CD14-positive monocyte (primary cell): ENCODE results near the gene C13orf46. TPM values are rescaled to one million over a fixed set of nuclear protein-coding genes. Genes with fewer than 3 reads are reported as not detected.

ENCODE experiments used
- DNase-seq, 3 donors: peaks; one replicate each; pipeline ENCODE4 v3.0.0-alpha.2; 2011 to 2022
- H2AFZ ChIP-seq: 2 replicates; pipeline ENCODE4 v1.6.0; 2012; ENCODE audit warnings: mild to moderate bottlenecking, low read depth, low read length, inconsistent platforms; ENCODE audit not compliant: insufficient read depth, poor library complexity, severe bottlenecking
- H3K27ac ChIP-seq, 2 donors: 1 replicate in 1 of 2; 2 replicates in 1 of 2; pipeline ENCODE4 v1.5.1; 2012 to 2013; ENCODE audit warnings: low read length in 2 of 2, control low read depth in 1 of 2, inconsistent platforms in 1 of 2, low read depth in 1 of 2, mild to moderate bottlenecking in 1 of 2
- H3K27me3 ChIP-seq, 2 donors: one replicate each; pipeline versions ENCODE4 v1.6.0 to v1.6.1; 2011 to 2013; ENCODE audit warnings: low read length in 2 of 2; ENCODE audit not compliant: control insufficient read depth in 2 of 2, insufficient read depth in 2 of 2
- H3K36me3 ChIP-seq, 2 donors: replicated peaks in 1 of 2; 1 replicate in 1 of 2; 2 replicates in 1 of 2; pipeline versions ENCODE4 v1.5.1 to v1.6.1; 2012 to 2013; ENCODE audit warnings: low read length in 2 of 2, control low read depth in 1 of 2, inconsistent platforms in 1 of 2, mild to moderate bottlenecking in 1 of 2; ENCODE audit not compliant: insufficient read depth in 2 of 2, control insufficient read depth in 1 of 2
- H3K4me1 ChIP-seq, 2 donors: 1 replicate in 1 of 2; 2 replicates in 1 of 2; pipeline versions ENCODE4 v1.5.1 to v1.6.1; 2012 to 2013; ENCODE audit warnings: low read length in 2 of 2, control low read depth in 1 of 2, inconsistent platforms in 1 of 2, mild to moderate bottlenecking in 1 of 2, moderate library complexity in 1 of 2; ENCODE audit not compliant: insufficient read depth in 2 of 2, control insufficient read depth in 1 of 2
- H3K4me2 ChIP-seq: replicated peaks from 2 replicates; pipeline ENCODE3; 2012; ENCODE audit warnings: low read length, moderate library complexity, mild to moderate bottlenecking; ENCODE audit not compliant: poor library complexity, severe bottlenecking; ENCODE audit errors: extremely low read depth
- H3K4me3 ChIP-seq, 3 experiments: fragments of 200-600 bp in 1 of 3; sonication (generic) in 1 of 3; replicated peaks in 1 of 3; 1 replicate in 2 of 3; 2 replicates in 1 of 3; pipeline ENCODE4 v1.5.1; 2011 to 2013; ENCODE audit warnings: low read length in 3 of 3, mild to moderate bottlenecking in 3 of 3, control low read depth in 2 of 3, low read depth in 2 of 3, inconsistent platforms in 1 of 3, moderate library complexity in 1 of 3
- H3K79me2 ChIP-seq: 2 replicates; pipeline ENCODE4 v1.6.0; 2012; ENCODE audit warnings: mild to moderate bottlenecking, control low read depth, inconsistent platforms, low read length, moderate library complexity; ENCODE audit not compliant: insufficient read depth
- H3K9ac ChIP-seq: 2 replicates; pipeline ENCODE4 v1.6.0; 2017; ENCODE audit warnings: low read length, mild to moderate bottlenecking; ENCODE audit not compliant: insufficient read depth, poor library complexity, severe bottlenecking
- H3K9me3 ChIP-seq, 2 donors: replicated peaks in 1 of 2; 1 replicate in 1 of 2; 2 replicates in 1 of 2; pipeline versions ENCODE4 v1.5.1 to v1.6.1; 2012 to 2013; ENCODE audit warnings: low read length in 2 of 2, control low read depth in 1 of 2; ENCODE audit not compliant: control insufficient read depth in 1 of 2, insufficient read depth in 1 of 2
- H4K20me1 ChIP-seq: 2 replicates; pipeline ENCODE4 v1.6.0; 2012; ENCODE audit warnings: mild to moderate bottlenecking, low read length, control low read depth, moderate library complexity; ENCODE audit not compliant: insufficient read depth
- H3K27ac Mint-ChIP-seq, 7 donors: one replicate each; pipeline ENCODE4 v1.8.0; 2020; ENCODE audit warnings: mild to moderate bottlenecking in 7 of 7, mixed read lengths in 7 of 7, moderate library complexity in 6 of 7, inconsistent platforms in 2 of 7
- H3K27me3 Mint-ChIP-seq, 3 donors: one replicate each; pipeline ENCODE4 v1.8.0; 2021 to 2022; ENCODE audit warnings: low read depth in 3 of 3, mild to moderate bottlenecking in 3 of 3, mixed read lengths in 3 of 3, moderate library complexity in 3 of 3, inconsistent platforms in 1 of 3
- H3K36me3 Mint-ChIP-seq, 2 donors: one replicate each; pipeline ENCODE4 v1.8.0; 2020; ENCODE audit warnings: mixed read lengths in 2 of 2, inconsistent platforms in 1 of 2, mild to moderate bottlenecking in 1 of 2
- H3K4me1 Mint-ChIP-seq: one replicate; pipeline ENCODE4 v1.8.0; 2020; ENCODE audit warnings: mild to moderate bottlenecking, mixed read lengths
- H3K4me3 Mint-ChIP-seq, 2 donors: one replicate each; pipeline ENCODE4 v1.8.0; 2020; ENCODE audit warnings: mild to moderate bottlenecking in 2 of 2, mixed read lengths in 2 of 2, moderate library complexity in 1 of 2
- H3K9me3 Mint-ChIP-seq, 7 donors: one replicate each; pipeline ENCODE4 v1.8.0; 2020 to 2022; ENCODE audit warnings: mixed read lengths in 7 of 7, mild to moderate bottlenecking in 6 of 7, moderate library complexity in 6 of 7, inconsistent platforms in 2 of 7
- WGBS: methylation state at CpG from one replicate; pipeline ENCODE4 v1.1.5; 2013; ENCODE audit warnings: missing lambda C conversion rate; ENCODE audit not compliant: insufficient coverage; 5-methylcytosine and 5-hydroxymethylcytosine counted together
- intact Hi-C, 2 donors: fragments of 100-400 bp; cut with micrococcal nuclease; formaldehyde crosslinking; loops; one replicate each; pipeline versions ENCODE4 v1.15.0 to v1.15.1; 2023
- polyA plus RNA-seq, 3 donors: library from polyadenylated mRNA; depleted of rRNA in 1 of 3; unstranded in 2 of 3; stranded (reverse) in 1 of 3; fragments of 300-500 nt in 2 of 3; fragments of >200 nt in 1 of 3; fragmentation: Illumina TruSeq in 2 of 3; gene quantifications; 1 replicate in 2 of 3; 2 replicates in 1 of 3; pipeline ENCODE4 v1.2.3, GENCODE V29; 2012 to 2021
- TF ChIP-seq, protein P1 (sequence below): fragments of 200-600 bp; IDR thresholded peaks from one replicate; pipeline ENCODE4 v1.8.0; 2022; ENCODE audit warnings: antibody characterized with exemption, mild to moderate bottlenecking

The C13orf46 gene
- polyA plus RNA-seq, 3 donors = 0.05 to 0.35 TPM; not detected in 1

DNA sequence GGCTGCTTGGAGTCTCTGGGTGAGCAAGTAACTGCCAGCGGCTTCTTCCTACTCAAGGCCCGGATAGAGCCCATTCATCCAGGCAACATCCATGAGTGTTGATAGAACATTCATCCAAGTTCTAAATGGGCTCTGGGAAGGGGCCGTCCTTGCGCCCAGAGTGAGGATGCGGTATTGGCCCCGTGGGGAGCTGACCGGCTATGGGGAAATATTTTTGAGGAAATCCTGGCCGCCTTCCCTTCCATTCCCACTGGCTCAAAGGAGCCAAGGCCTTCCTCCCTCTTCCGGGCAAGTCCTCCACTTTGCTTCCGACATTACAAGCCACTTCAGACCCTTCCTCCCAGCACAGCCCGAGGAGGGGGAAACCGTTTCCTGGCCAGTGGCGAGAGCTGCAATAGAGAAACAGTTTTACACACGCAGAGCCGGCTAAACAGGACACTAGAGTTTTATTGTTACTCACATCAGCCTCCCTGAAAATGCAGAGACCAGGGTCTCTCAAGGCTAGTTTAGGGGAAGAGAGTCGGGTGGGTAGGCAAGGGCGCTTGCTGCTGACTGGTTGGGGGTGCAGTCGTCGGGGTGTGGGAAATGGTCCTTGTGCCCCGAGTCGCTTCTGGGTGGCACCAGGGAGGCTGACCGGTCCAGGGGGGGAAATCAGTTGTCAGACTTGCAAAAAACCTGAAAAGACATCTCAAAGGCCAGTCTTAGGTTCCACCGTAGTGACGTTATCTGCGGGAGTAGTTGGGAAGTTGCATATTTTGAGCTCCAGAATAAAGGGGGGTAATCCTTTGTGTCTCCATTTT is 37.5 kb downstream of the C13orf46 start:
- Histone ChIP-seq H3K79me2 (no peaks in the 10 kb centered on the region), H3K27ac (no peak overlapping the region), H3K9ac (no peak overlapping the region), H2AFZ (no peak overlapping the region), H3K36me3 (no peaks in the 10 kb centered on the region), H4K20me1 (no peaks in the 10 kb centered on the region), H3K9me3 (no peaks in the 10 kb centered on the region), H3K27me3 (peaks cover 0 to 4% of the 10 kb centered on the region in 2 donors), H3K4me3 (no peak overlapping the region), H3K4me1 (no peaks in the 10 kb centered on the region), H3K4me2 (no peak overlapping the region)
- TF ChIP-seq, protein P1, sequence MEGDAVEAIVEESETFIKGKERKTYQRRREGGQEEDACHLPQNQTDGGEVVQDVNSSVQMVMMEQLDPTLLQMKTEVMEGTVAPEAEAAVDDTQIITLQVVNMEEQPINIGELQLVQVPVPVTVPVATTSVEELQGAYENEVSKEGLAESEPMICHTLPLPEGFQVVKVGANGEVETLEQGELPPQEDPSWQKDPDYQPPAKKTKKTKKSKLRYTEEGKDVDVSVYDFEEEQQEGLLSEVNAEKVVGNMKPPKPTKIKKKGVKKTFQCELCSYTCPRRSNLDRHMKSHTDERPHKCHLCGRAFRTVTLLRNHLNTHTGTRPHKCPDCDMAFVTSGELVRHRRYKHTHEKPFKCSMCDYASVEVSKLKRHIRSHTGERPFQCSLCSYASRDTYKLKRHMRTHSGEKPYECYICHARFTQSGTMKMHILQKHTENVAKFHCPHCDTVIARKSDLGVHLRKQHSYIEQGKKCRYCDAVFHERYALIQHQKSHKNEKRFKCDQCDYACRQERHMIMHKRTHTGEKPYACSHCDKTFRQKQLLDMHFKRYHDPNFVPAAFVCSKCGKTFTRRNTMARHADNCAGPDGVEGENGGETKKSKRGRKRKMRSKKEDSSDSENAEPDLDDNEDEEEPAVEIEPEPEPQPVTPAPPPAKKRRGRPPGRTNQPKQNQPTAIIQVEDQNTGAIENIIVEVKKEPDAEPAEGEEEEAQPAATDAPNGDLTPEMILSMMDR = no peak
- H3K4me1 Mint-ChIP-seq = no peaks in the 10 kb centered on the region
- 84% methylated on average over 18 of the region's 25 CpGs for WGBS
- peaks cover 0 to 2% (median 0%) of the 10 kb centered on the region in 7 donors for H3K9me3 Mint-ChIP-seq
- peaks cover 14 to 53% (median 21%) of the 10 kb centered on the region in 3 donors for H3K27me3 Mint-ChIP-seq
- no peak overlapping the region for H3K27ac Mint-ChIP-seq
- no peak for DNase-seq
- no peaks in the 10 kb centered on the region for H3K36me3 Mint-ChIP-seq
- H3K4me3 Mint-ChIP-seq = no peak overlapping the region
- intact Hi-C loops = no loop called here

DNA sequence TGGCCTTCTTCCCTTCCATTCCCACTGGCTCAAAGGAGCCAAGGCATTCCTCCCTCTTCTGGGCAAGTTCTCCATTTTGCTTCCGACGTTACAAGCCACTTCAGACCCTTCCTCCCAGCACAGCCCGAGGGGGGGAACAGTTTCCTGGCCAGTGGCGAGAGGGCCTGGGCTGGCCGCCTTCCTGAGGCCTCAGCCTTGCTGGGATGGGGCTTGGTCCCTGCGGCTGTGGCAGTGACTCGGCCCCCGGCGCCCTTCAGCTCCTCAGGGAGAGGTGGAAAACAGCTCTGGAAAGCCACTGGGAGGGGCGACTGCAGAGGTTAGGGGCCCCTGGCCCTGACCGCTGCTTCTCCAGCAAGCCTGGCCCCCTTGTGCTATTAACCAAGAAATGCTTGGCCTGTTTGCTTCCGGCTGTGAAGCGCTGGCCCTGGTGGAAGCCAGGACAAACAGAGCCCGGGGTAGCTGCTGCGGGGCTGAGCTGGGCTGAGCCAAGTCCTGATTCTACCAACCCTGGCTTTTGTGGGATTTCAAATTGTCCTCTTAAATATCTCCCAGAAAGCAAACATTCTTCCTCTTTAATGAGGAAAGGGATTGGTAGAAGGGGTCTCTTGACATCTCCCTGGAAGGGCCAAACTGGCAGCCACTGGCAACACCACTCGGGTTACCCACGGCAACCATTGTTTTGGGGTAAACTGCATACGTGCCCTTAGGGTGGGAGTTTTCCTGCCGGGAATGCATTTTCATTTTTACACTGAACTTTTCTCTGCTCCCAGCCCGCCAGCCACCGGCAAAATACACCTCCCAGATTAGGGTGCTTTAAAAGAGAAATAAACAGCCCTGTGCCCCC is 38.7 kb downstream of the C13orf46 start:
- Histone ChIP-seq H3K9ac (no peak overlapping the region), H4K20me1 (no peaks in the 10 kb centered on the region), H3K36me3 (no peaks in the 10 kb centered on the region), H3K27me3 (peaks cover 0 to 6% of the 10 kb centered on the region in 2 donors), H3K79me2 (no peaks in the 10 kb centered on the region), H3K4me3 (no peak overlapping the region), H2AFZ (no peak overlapping the region), H3K4me2 (no peak overlapping the region), H3K27ac (no peak overlapping the region), H3K4me1 (peaks cover 0 to 7% of the 10 kb centered on the region in 2 donors), H3K9me3 (no peaks in the 10 kb centered on the region)
- TF ChIP-seq, protein P1 = no peak
- no peak for DNase-seq
- peaks cover 0 to 2% (median 0%) of the 10 kb centered on the region in 7 donors for H3K9me3 Mint-ChIP-seq
- H3K4me1 Mint-ChIP-seq = no peaks in the 10 kb centered on the region
- 65% methylated on average over 14 of the region's 21 CpGs for WGBS
- peaks cover 14 to 60% (median 21%) of the 10 kb centered on the region in 3 donors for H3K27me3 Mint-ChIP-seq
- H3K4me3 Mint-ChIP-seq = peak overlapping the region in 1 of 2 donors; percentile 39
- H3K36me3 Mint-ChIP-seq = no peaks in the 10 kb centered on the region
- H3K27ac Mint-ChIP-seq = no peak overlapping the region
- intact Hi-C loops = no loop called here
